PFSK-1 (cell line): Measurements from ENCODE around the gene STK39.

Experiments used
- FOXP2 ChIP-seq: optimal IDR thresholded peaks from 2 replicates; pipeline ENCODE3; 2011; ENCODE audit warnings: borderline replicate concordance, control low read depth, inconsistent platforms; ENCODE audit not compliant: insufficient read depth; ENCODE audit errors: extremely low read length, extremely low read depth
- POLR2AphosphoS5 ChIP-seq: IDR thresholded peaks from 2 replicates; pipeline ENCODE4 v1.6.1; 2012; ENCODE audit warnings: low read depth, mild to moderate bottlenecking, control low read depth, low read length, moderate library complexity
- REST ChIP-seq, 2 experiments: IDR thresholded peaks; 2 replicates each; pipeline versions ENCODE4 v1.6.1 to v1.8.0; 2011 to 2012; ENCODE audit warnings: low read depth in 2 of 2, low read length in 2 of 2, control low read depth in 1 of 2, inconsistent platforms in 1 of 2, mild to moderate bottlenecking in 1 of 2, moderate library complexity in 1 of 2; ENCODE audit not compliant: insufficient read depth in 1 of 2
- SIN3A ChIP-seq: IDR thresholded peaks from 2 replicates; pipeline ENCODE4 v1.6.1; 2012; ENCODE audit warnings: mild to moderate bottlenecking, low read length, moderate library complexity, borderline replicate concordance; ENCODE audit not compliant: insufficient read depth
- TAF1 ChIP-seq: IDR thresholded peaks from 2 replicates; pipeline ENCODE4 v1.6.1; 2012; ENCODE audit warnings: low read length, control low read depth, borderline replicate concordance; ENCODE audit not compliant: insufficient read depth

GRCh38 chr2:168277276-168277675, 29.9 kb upstream of the STK39 start:
- TF ChIP-seq POLR2AphosphoS5 (no peak), REST (IDR thresholded peaks at IDR 0.05; ENCODE audit: insufficient read depth in 1 of 2, low read depth in 2 of 2, low read length in 2 of 2) (no peak), TAF1 (no peak), SIN3A (no peak), FOXP2 (no peak)
